MM.1S (cell line): Measurements from ENCODE around the gene WDR76.
A peak's percentile ranks its signal among the peaks of the same experiment; 100 is the strongest.

Experiments
- DNase-seq: peaks from one replicate; pipeline ENCODE4 v3.0.0-alpha.2; 2015
- H2AFZ ChIP-seq: fragments of 300-600 bp; sonication (generic); 2 replicates; pipeline ENCODE4 v1.6.0; 2016; ENCODE audit warnings: antibody characterized with exemption, low read length
- H3F3A ChIP-seq: fragments of 300-600 bp; sonication (generic); 2 replicates; pipeline ENCODE4 v1.6.1; 2016; ENCODE audit warnings: mild to moderate bottlenecking, antibody characterized with exemption, low read length, moderate library complexity, mixed read lengths; ENCODE audit not compliant: insufficient read depth
- H3K27ac ChIP-seq: fragments of 300-600 bp; sonication (generic); 2 replicates; pipeline ENCODE4 v1.5.1; 2016; ENCODE audit warnings: mild to moderate bottlenecking, low read length
- H3K27me3 ChIP-seq: fragments of 300-600 bp; sonication (generic); replicated peaks from 2 replicates; pipeline ENCODE4 v1.6.0; 2016; ENCODE audit warnings: low read length; ENCODE audit not compliant: insufficient read depth
- H3K36me3 ChIP-seq: fragments of 300-600 bp; sonication (generic); replicated peaks from 2 replicates; pipeline ENCODE4 v1.6.1; 2016; ENCODE audit warnings: mild to moderate bottlenecking, low read length, mixed read lengths; ENCODE audit not compliant: insufficient read depth
- H3K4me1 ChIP-seq: fragments of 300-600 bp; sonication (generic); 2 replicates; pipeline ENCODE4 v1.6.1; 2016; ENCODE audit warnings: low read length, mixed read lengths
- H3K4me2 ChIP-seq: fragments of 300-600 bp; sonication (generic); 2 replicates; pipeline ENCODE4 v1.6.0; 2016; ENCODE audit warnings: low read depth, low read length
- H3K4me3 ChIP-seq: fragments of 300-600 bp; sonication (generic); 2 replicates; pipeline ENCODE4 v1.5.1; 2016; ENCODE audit warnings: low read length, mixed read lengths
- H3K79me2 ChIP-seq: fragments of 300-600 bp; sonication (generic); 2 replicates; pipeline ENCODE4 v1.6.1; 2016; ENCODE audit warnings: mixed run types, low read length, mixed read lengths
- H3K9ac ChIP-seq: fragments of 300-600 bp; sonication (generic); 2 replicates; pipeline ENCODE4 v1.6.1; 2016; ENCODE audit warnings: low read length, mixed read lengths
- H3K9me2 ChIP-seq: fragments of 300-600 bp; sonication (generic); replicated peaks from 2 replicates; pipeline ENCODE4 v1.6.1; 2016; ENCODE audit warnings: mild to moderate bottlenecking, low read length, mixed read lengths; ENCODE audit not compliant: insufficient read depth
- H3K9me3 ChIP-seq: fragments of 300-600 bp; sonication (generic); replicated peaks from 2 replicates; pipeline ENCODE4 v1.6.1; 2016; ENCODE audit warnings: mild to moderate bottlenecking, low read length, mixed read lengths; ENCODE audit not compliant: insufficient read depth
- H4K20me1 ChIP-seq: fragments of 300-600 bp; sonication (generic); 2 replicates; pipeline ENCODE4 v1.6.1; 2016; ENCODE audit warnings: mild to moderate bottlenecking, low read length, moderate library complexity, mixed read lengths; ENCODE audit not compliant: insufficient read depth
- CTCF ChIP-seq: fragments of 300-600 bp; sonication (generic); IDR thresholded peaks from 2 replicates; pipeline ENCODE4 v1.5.1; 2016; ENCODE audit warnings: antibody characterized with exemption, low read length, mixed read lengths
- EZH2 ChIP-seq: fragments of 300-600 bp; sonication (generic); optimal IDR thresholded peaks from 2 replicates; pipeline ENCODE3; 2017; ENCODE audit warnings: low read depth, mild to moderate bottlenecking, antibody characterized with exemption, low read length, mixed read lengths
- EZH2phosphoT487 ChIP-seq: fragments of 300-600 bp; sonication (generic); IDR thresholded peaks from 2 replicates; pipeline ENCODE4 v1.6.1; 2018; ENCODE audit warnings: antibody characterized with exemption, low read length

Gene WDR76

GRCh38 chr15:43868406-43868805 is 41.6 kb downstream of the WDR76 start:
- Histone ChIP-seq H3K9me3 (no peaks in the 10 kb centered on the region), H3K27ac (no peak overlapping the region), H3K9ac (no peak overlapping the region), H3K9me2 (no peaks in the 10 kb centered on the region), H4K20me1 (peaks cover 3% of the 10 kb centered on the region; the same call in 1 of the 2 replicates), H3K27me3 (no peaks in the 10 kb centered on the region), H2AFZ (no peak overlapping the region), H3K79me2 (peaks cover 6% of the 10 kb centered on the region; the same call in 1 of the 2 replicates), H3K36me3 (peaks cover 14% of the 10 kb centered on the region; the same call in 1 of the 2 replicates), H3K4me2 (no peak overlapping the region), H3F3A (no peaks in the 10 kb centered on the region), H3K4me1 (no peaks in the 10 kb centered on the region), H3K4me3 (no peak overlapping the region)
- DNase-seq = no peak
- no peak for TF ChIP-seq EZH2phosphoT487
- no peak for TF ChIP-seq EZH2
- TF ChIP-seq CTCF = no peak

- DNase-seq = no peak
- TF ChIP-seq CTCF (no peak), EZH2phosphoT487 (no peak), EZH2 (no peak)
- Histone ChIP-seq H3K9me3 (no peaks in the 10 kb centered on the region), H3F3A (no peaks in the 10 kb centered on the region), H2AFZ (no peak overlapping the region), H3K4me1 (no peaks in the 10 kb centered on the region), H3K27me3 (no peaks in the 10 kb centered on the region), H3K79me2 (no peaks in the 10 kb centered on the region), H3K36me3 (peaks cover 9% of the 10 kb centered on the region; the same call in 1 of the 2 replicates), H3K9me2 (no peaks in the 10 kb centered on the region), H3K9ac (no peak overlapping the region), H4K20me1 (peaks cover 3% of the 10 kb centered on the region; the same call in 1 of the 2 replicates), H3K4me3 (no peak overlapping the region), H3K4me2 (no peak overlapping the region), H3K27ac (no peak overlapping the region)
Measured at GRCh38 chr15:43871835-43872234, 45.0 kb downstream of the WDR76 start.

GRCh38 chr15:43872416-43873020 is 45.7 kb downstream of the WDR76 start:
- no peaks in the 10 kb centered on the region for H3K9me2 ChIP-seq
- H3K27me3 ChIP-seq = no peaks in the 10 kb centered on the region
- H3K36me3 ChIP-seq = peaks cover 9% of the 10 kb centered on the region; the same call in 1 of the 2 replicates
- DNase-seq = peak; percentile 41
- H4K20me1 ChIP-seq = peaks cover 3% of the 10 kb centered on the region; the same call in 1 of the 2 replicates
- H3K9me3 ChIP-seq = no peaks in the 10 kb centered on the region
- no peaks in the 10 kb centered on the region for H3K4me1 ChIP-seq
- no peak overlapping the region for H3K9ac ChIP-seq
- no peak overlapping the region for H3K27ac ChIP-seq
- TF ChIP-seq CTCF (peak; percentile 38), EZH2 (no peak), EZH2phosphoT487 (no peak)
- H3F3A ChIP-seq = no peaks in the 10 kb centered on the region
- no peak overlapping the region for H3K4me2 ChIP-seq
- H2AFZ ChIP-seq = no peak overlapping the region
- H3K4me3 ChIP-seq = no peak overlapping the region
- H3K79me2 ChIP-seq = no peaks in the 10 kb centered on the region
